K562 (cell line): Measurements from ENCODE around the gene TEAD3. TPM values are rescaled to one million over a fixed set of nuclear protein-coding genes. Genes with fewer than 3 reads are reported as not detected.

Experiments used
- CREB3L1 ChIP-seq: fragments of 450-650 bp; IDR thresholded peaks from 2 replicates; pipeline ENCODE4 v1.6.1; 2014; ENCODE audit warnings: low read depth, mild to moderate bottlenecking, moderate library complexity, borderline replicate concordance
- CTBP1 ChIP-seq: fragments of 450-650 bp; IDR thresholded peaks from 2 replicates; pipeline ENCODE4 v1.6.1; 2016; ENCODE audit warnings: borderline replicate concordance
- ETV1 ChIP-seq: fragments of 450-650 bp; conservative IDR thresholded peaks from 2 replicates; pipeline ENCODE4 v1.6.1; 2016; ENCODE audit warnings: missing genetic modification characterization, control low read depth, low read depth, missing compliant biosample characterization
- JUNB ChIP-seq: fragments of 450-650 bp; formaldehyde crosslinking; conservative IDR thresholded peaks from 2 replicates; pipeline ENCODE4 v1.4.0; 2020; ENCODE audit warnings: mild to moderate bottlenecking
- KDM5B ChIP-seq: fragments of 200-600 bp; sonication (generic); IDR thresholded peaks from 2 replicates; pipeline ENCODE4 v1.6.1; 2012; ENCODE audit warnings: low read depth, mild to moderate bottlenecking, moderate library complexity, low read length, control low read depth, inconsistent platforms; ENCODE audit not compliant: insufficient replicate concordance
- MTA1 ChIP-seq: fragments of 450-650 bp; IDR thresholded peaks from 2 replicates; pipeline ENCODE4 v1.6.1; 2017; ENCODE audit warnings: borderline replicate concordance
- MYC ChIP-seq, 2 experiments: fragments of 250-450 bp in 1 of 2; sonication (Bioruptor Pico) in 1 of 2; IDR thresholded peaks; 2 replicates each; pipeline versions ENCODE4 v1.5.1 to v1.6.1; 2012 to 2021; ENCODE audit warnings: low read depth in 2 of 2, borderline replicate concordance in 1 of 2, improper control_type of control experiment in 1 of 2, low read length in 1 of 2, mild to moderate bottlenecking in 1 of 2, moderate library complexity in 1 of 2
- POLR3G ChIP-seq: IDR thresholded peaks from 2 replicates; pipeline ENCODE4 v1.6.1; 2011; ENCODE audit not compliant: insufficient read length, insufficient replicate concordance; ENCODE audit errors: extremely low read depth
- RERE ChIP-seq: sonication (generic); formaldehyde crosslinking; IDR thresholded peaks from 2 replicates; pipeline ENCODE4 v1.8.0; 2023; ENCODE audit warnings: missing genetic modification reagents, mild to moderate bottlenecking, borderline replicate concordance
- THRAP3 ChIP-seq: fragments of 450-650 bp; IDR thresholded peaks from 2 replicates; pipeline ENCODE4 v1.6.1; 2016; ENCODE audit warnings: mild to moderate bottlenecking, inconsistent platforms, borderline replicate concordance
- ZNF224 ChIP-seq: sonication (generic); formaldehyde crosslinking; IDR thresholded peaks from 2 replicates; pipeline ENCODE4 v1.8.0; 2022; ENCODE audit warnings: mild to moderate bottlenecking, missing genetic modification reagents
- ZNF23 ChIP-seq: fragments of 250-450 bp; sonication (Bioruptor Pico); IDR thresholded peaks from 2 replicates; pipeline ENCODE4 v1.4.0; 2020; ENCODE audit warnings: mild to moderate bottlenecking
- ZNF324 ChIP-seq: fragments of 250-450 bp; sonication (Bioruptor Pico); IDR thresholded peaks from 2 replicates; pipeline ENCODE4 v1.4.0; 2020; ENCODE audit warnings: mild to moderate bottlenecking
- ZNF354B ChIP-seq: fragments of 250-450 bp; sonication (Bioruptor Pico); IDR thresholded peaks from 2 replicates; pipeline ENCODE4 v1.4.0; 2020
- ZNF780A ChIP-seq: fragments of 250-450 bp; sonication (Bioruptor Pico); IDR thresholded peaks from 2 replicates; pipeline ENCODE4 v1.5.0; 2021; ENCODE audit warnings: mild to moderate bottlenecking
- polyA plus RNA-seq, 8 experiments: library from polyadenylated mRNA; depleted of rRNA in 4 of 8; stranded (reverse) in 5 of 8; unstranded in 3 of 8; fragments of >200 nt; fragmentation: Nextera tagmentation in 2 of 8; fragmentation: Illumina TruSeq in 1 of 8; extraction: Ambion mirVana in 2 of 8; extraction: Trizol in 1 of 8; gene quantifications; 2 replicates each; pipeline versions ENCODE4 v1.2.1 to v1.2.3, GENCODE V29; 2011 to 2014; ENCODE audit warnings: inconsistent platforms in 1 of 8, missing spikeins in 1 of 8
- total RNA-seq, 7 experiments: library from RNA; depleted of rRNA in 6 of 7; stranded (reverse); fragments of >200 nt in 6 of 7; fragmentation: Illumina TruSeq in 2 of 7; extraction: Trizol in 2 of 7; gene quantifications; 2 replicates each; pipeline versions ENCODE4 v1.2.1 to v1.2.3, GENCODE V29; 2011 to 2021; ENCODE audit warnings: low replicate concordance in 1 of 7
- TF ChIP-seq, protein P1 (sequence below): fragments of 450-650 bp; IDR thresholded peaks from 2 replicates; pipeline ENCODE4 v1.6.1; 2016; ENCODE audit warnings: missing biosample characterization, missing genetic modification characterization
- TF ChIP-seq, protein P2 (sequence below), 2 experiments: fragments of 250-450 bp in 1 of 2; fragments of 450-650 bp in 1 of 2; sonication (Bioruptor Pico) in 1 of 2; IDR thresholded peaks; 2 replicates each; pipeline versions ENCODE4 v1.6.1 to v1.8.0; 2016 to 2021; ENCODE audit warnings: mild to moderate bottlenecking in 2 of 2, moderate library complexity in 2 of 2, missing compliant biosample characterization in 1 of 2, missing genetic modification characterization in 1 of 2

The TEAD3 gene
- total and polyA plus RNA-seq, 9 of the 15 experiments (the other 6 are each of a cell fraction or from before 2014, with no cell fraction given): 0.63 to 13.2 (median 3.3) TPM

GRCh38 chr6:35496036-35496840 is 641 bp downstream of the TEAD3 start (continued):
- TF ChIP-seq MYC (IDR thresholded peaks at IDR 0.05; ENCODE audit: low read depth, low read length) (no peak), MYC (CRISPR knock-in tag; IDR thresholded peaks at IDR 0.05; ENCODE audit: borderline replicate concordance, low read depth) (no peak), THRAP3 (no peak), KDM5B (peak; percentile 17), ZNF224 (CRISPR knock-in tag) (no peak), ZNF354B (CRISPR knock-in tag) (no peak), RERE (no peak), MTA1 (no peak), ZNF23 (CRISPR knock-in tag) (no peak), JUNB (no peak), ZNF780A (CRISPR knock-in tag) (no peak), ZNF324 (CRISPR knock-in tag) (no peak), POLR3G (no peak), ETV1 (no peak), CREB3L1 (no peak), CTBP1 (peak; percentile 46; the same call in 1 of the 2 replicates)
- TF ChIP-seq, protein P1, sequence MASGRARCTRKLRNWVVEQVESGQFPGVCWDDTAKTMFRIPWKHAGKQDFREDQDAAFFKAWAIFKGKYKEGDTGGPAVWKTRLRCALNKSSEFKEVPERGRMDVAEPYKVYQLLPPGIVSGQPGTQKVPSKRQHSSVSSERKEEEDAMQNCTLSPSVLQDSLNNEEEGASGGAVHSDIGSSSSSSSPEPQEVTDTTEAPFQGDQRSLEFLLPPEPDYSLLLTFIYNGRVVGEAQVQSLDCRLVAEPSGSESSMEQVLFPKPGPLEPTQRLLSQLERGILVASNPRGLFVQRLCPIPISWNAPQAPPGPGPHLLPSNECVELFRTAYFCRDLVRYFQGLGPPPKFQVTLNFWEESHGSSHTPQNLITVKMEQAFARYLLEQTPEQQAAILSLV: no peak
- TF ChIP-seq, protein P2, sequence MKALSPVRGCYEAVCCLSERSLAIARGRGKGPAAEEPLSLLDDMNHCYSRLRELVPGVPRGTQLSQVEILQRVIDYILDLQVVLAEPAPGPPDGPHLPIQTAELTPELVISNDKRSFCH (CRISPR knock-in tag; IDR thresholded peaks at IDR 0.05): no peak
- TF ChIP-seq, protein P2 (tag; IDR thresholded peaks at IDR 0.05): no peak
